Large intestine (tissue), 3 donors: ENCODE data around the gene WRAP73. TPM values are rescaled to one million over a fixed set of nuclear protein-coding genes. Genes with fewer than 3 reads are reported as not detected.
A peak's percentile ranks its signal among the peaks of the same experiment; 100 is the strongest.
"Not testable (repeated sequence)": the region's sequence is repeated elsewhere in the genome, so short reads cannot be mapped to it uniquely, and the experiment has no call there.

Source experiments
- DNase-seq, 2 donors: peaks; one replicate each; pipeline versions ENCODE4 v3.0.0 to v3.0.0-alpha.2; 2013
- H3K27ac ChIP-seq: one replicate; pipeline ENCODE4 v1.5.1; 2013; ENCODE audit warnings: low read length
- H3K27me3 ChIP-seq: 2 replicates; pipeline ENCODE4 v1.6.1; 2013; ENCODE audit warnings: low read length; ENCODE audit not compliant: control insufficient read depth, insufficient read depth
- H3K36me3 ChIP-seq: 2 replicates; pipeline ENCODE4 v1.6.1; 2013; ENCODE audit warnings: low read length; ENCODE audit not compliant: control insufficient read depth, insufficient read depth
- H3K4me1 ChIP-seq: one replicate; pipeline ENCODE4 v1.6.1; 2013; ENCODE audit warnings: low read length; ENCODE audit not compliant: control insufficient read depth, insufficient read depth
- H3K4me3 ChIP-seq: one replicate; pipeline ENCODE4 v1.5.1; 2013; ENCODE audit warnings: low read length
- H3K9me3 ChIP-seq: one replicate; pipeline ENCODE4 v1.6.1; 2013; ENCODE audit warnings: mild to moderate bottlenecking, low read depth, low read length, moderate library complexity; ENCODE audit not compliant: control insufficient read depth
- WGBS: methylation state at CpG from one replicate; pipeline ENCODE4 v1.1.5; 2013; ENCODE audit warnings: low lambda C conversion rate; ENCODE audit not compliant: insufficient coverage; 5-methylcytosine and 5-hydroxymethylcytosine counted together
- polyA plus RNA-seq: library from polyadenylated mRNA; unstranded; fragments of 120-200 nt; gene quantifications from one replicate; pipeline ENCODE4 v1.2.1, GENCODE V29; 2013

WRAP73 gene
- polyA plus RNA-seq, 1 donor, result 15.6 TPM

DNA sequence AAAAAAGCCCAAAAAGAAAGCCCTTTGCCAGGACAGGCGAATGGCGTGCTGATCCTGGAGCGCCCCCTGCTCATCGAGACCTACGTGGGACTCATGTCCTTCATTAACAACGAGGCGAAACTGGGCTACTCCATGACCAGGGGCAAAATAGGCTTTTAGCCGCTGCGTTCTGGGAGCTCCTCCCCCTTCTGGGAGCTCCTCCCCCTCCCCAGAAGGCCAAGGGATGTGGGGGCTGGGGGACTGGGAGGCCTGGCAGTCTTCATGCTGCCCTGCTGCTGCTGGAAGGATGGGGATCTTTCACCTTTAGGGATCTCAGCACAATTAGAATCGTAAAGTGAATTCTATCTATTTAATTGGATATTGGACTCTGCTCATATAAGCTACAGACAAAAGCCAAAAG lies 21.5 kb downstream of the WRAP73 start:
- DNase-seq, result no peak
- no peak overlapping the region for H3K27ac ChIP-seq
- no peaks in the 10 kb centered on the region for H3K9me3 ChIP-seq
- 100% methylated on average over 1 of the region's 10 CpGs for WGBS
- no peak overlapping the region for H3K4me3 ChIP-seq
- H3K27me3 ChIP-seq, result no peaks in the 10 kb centered on the region
- peaks cover 8% of the 10 kb centered on the region for H3K4me1 ChIP-seq
- H3K36me3 ChIP-seq, result peaks cover 51% of the 10 kb centered on the region

DNA sequence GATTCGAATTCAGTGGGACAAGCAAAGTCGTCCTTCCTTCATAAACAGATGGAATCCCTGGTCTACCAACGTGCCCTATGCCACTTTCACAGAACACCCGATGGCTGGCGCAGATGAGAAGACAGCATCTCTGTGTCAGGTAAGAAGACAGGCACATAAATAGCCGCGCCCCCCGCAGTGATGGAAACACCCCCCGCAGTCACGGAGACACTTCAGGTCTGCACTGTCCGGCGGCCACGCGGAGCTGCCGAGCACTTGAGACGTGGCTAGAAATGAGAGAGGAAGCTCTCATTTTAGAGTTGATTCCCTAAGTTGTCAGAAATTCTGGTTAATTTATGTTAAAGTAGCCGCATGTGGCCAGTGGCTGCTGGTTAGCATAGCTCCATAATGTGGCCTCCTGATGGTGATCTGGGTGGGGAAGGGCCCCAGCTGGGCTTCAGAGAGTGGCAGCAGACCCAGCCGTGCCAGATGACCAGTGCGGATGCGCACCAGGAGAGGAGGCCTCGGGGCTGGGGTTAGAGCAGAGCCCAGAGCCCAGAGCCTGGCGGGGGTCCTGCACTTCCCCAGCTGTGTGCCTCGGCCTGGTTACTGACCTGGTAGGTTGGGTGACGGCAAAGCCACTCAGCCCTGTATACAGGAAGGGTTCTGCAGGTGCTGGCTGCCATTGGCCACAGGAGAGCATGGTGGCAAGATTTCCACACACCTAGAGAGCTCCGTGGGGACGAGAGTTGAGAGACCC lies 22.2 kb downstream of the WRAP73 start:
- Histone ChIP-seq H3K4me1 (peaks cover 14% of the 10 kb centered on the region), H3K9me3 (no peaks in the 10 kb centered on the region), H3K36me3 (peaks cover 47% of the 10 kb centered on the region), H3K27ac (no peak overlapping the region), H3K4me3 (no peak overlapping the region), H3K27me3 (no peaks in the 10 kb centered on the region)
- no CpG with 5 or more reads among the region's 26 CpGs for WGBS
- no peak for DNase-seq

DNA sequence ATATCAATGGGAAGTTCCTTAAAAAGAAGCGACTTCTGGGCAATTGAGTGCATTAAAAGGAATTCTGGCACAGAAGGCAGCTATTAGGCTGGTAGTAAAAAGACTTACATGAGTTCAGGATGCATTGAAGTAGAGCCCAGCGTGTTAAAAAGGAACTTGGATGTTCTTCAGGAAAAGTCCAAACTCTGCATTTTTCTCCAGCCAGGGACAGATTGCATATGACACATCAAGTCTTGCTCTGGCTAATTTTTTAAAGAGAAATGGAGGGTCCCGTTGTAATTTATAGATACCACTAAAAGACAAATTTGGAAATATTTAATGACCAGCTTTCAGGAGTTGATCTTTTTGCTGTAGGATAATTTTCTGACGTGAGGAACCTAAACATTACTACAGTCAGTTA lies 23.9 kb downstream of the WRAP73 start:
- Histone ChIP-seq H3K27me3 (no peaks in the 10 kb centered on the region), H3K36me3 (peaks cover 41% of the 10 kb centered on the region), H3K27ac (peak overlapping the region; percentile 94), H3K9me3 (no peaks in the 10 kb centered on the region), H3K4me3 (peak overlapping the region; percentile 68), H3K4me1 (peaks cover 24% of the 10 kb centered on the region)
- DNase-seq, result no peak
- no CpG with 5 or more reads among the region's 4 CpGs for WGBS

DNA sequence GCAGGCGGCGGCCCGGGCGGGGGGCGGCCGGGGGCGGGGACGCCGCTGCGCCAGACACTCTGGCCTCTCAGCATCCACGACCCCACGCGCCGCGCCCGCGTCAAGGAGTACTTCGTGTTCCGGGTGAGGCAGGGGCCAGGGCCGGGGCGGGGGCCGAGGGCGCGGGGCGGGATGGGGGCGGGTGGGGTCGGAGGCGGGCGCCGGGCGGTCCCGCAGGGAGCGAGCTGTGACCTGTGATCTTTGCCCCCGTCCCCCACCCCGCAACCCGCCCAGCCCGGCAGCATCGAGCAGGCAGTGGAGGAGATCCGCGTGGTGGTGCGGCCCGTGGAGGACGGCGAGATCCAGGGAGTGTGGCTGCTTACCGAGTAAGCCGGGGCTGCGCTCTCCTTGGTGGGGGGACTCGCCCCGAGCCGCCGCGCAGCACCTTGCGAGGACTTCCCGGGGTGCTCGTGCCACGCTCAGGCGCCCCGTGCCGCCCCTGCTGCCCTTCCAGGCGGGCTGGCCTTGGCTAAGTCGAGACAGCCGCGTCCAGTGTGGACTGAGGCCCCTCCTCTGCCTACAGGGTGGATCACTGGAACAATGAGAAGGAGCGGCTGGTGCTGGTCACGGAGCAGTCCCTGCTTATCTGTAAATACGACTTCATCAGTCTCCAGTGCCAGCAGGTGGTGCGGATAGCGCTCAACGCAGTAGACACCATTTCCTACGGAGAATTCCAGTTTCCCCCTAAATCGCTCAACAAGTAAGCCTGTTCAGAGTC lies 24.6 kb downstream of the WRAP73 start:
- H3K4me3 ChIP-seq, result peak overlapping the region; percentile 68
- peaks cover 24% of the 10 kb centered on the region for H3K4me1 ChIP-seq
- H3K27me3 ChIP-seq, result no peaks in the 10 kb centered on the region
- H3K36me3 ChIP-seq, result peaks cover 36% of the 10 kb centered on the region
- peak; percentile 69 to 88 for DNase-seq
- H3K27ac ChIP-seq, result peak overlapping the region; percentile 94
- 18% methylated on average over 2 of the region's 71 CpGs for WGBS
- no peaks in the 10 kb centered on the region for H3K9me3 ChIP-seq

DNA sequence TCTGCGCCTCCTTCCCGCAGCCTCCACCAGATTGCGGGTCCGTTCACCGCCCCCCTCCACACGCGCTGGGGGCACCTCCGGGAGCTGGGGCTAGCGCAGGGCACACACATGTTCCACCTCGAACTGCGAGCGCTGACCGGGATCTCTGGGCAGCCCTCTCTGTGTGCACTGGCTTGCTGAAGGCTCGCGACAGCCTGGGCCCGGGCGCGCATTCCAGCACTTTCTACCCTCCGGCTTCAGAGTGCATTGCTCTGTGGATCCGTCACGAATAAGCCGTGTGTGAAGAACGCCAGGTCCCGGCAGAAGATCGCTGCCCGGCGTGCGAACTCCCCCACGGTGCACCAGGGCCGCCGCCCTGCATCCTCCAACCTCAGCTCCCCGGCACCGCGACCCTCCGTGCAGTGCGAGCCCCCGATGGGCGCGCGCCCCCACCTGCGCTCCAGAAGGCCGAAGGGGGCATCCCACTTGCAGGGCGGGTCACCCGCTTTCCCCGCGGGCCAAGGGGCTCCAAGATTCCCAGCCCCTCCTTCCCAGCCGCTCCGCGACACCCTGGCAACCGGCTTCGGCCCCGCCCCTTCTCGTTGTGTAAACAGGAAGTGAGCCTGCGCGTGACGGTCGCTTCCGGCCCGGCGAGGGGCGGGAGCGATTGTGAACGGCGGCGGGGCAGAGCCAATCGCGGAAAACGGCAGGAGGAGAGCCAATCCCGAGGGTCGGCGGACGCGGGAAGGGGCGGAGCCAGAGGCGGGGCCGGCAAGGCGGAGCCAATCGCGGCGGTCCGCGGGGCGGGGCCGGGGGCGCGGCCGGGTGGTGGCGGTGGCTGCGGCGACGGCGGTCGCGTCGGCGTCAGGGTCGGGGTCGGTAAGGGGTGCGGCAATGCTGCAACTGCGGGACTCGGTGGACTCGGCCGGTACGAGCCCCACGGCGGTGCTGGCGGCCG lies 25.4 kb downstream of the WRAP73 start, which contains the start of gene TPRG1L:
TPRG1L (plus strand) TSS at position 816 of the 937 bp plus-strand sequence; CDS start at position 874, 58 bp downstream.
- H3K27me3 ChIP-seq, result no peaks in the 10 kb centered on the region
- H3K27ac ChIP-seq, result peak within 1 kb of the TSS; percentile 94
- peak within 1 kb of the TSS; percentile 85 for H3K4me3 ChIP-seq
- peaks cover 28% of the 10 kb centered on the region for H3K36me3 ChIP-seq
- DNase-seq, result peak; percentile 97 to 99
- no CpG with 5 or more reads among the region's 108 CpGs for WGBS
- no peaks in the 10 kb centered on the region for H3K9me3 ChIP-seq
- peaks cover 24% of the 10 kb centered on the region for H3K4me1 ChIP-seq

DNA sequence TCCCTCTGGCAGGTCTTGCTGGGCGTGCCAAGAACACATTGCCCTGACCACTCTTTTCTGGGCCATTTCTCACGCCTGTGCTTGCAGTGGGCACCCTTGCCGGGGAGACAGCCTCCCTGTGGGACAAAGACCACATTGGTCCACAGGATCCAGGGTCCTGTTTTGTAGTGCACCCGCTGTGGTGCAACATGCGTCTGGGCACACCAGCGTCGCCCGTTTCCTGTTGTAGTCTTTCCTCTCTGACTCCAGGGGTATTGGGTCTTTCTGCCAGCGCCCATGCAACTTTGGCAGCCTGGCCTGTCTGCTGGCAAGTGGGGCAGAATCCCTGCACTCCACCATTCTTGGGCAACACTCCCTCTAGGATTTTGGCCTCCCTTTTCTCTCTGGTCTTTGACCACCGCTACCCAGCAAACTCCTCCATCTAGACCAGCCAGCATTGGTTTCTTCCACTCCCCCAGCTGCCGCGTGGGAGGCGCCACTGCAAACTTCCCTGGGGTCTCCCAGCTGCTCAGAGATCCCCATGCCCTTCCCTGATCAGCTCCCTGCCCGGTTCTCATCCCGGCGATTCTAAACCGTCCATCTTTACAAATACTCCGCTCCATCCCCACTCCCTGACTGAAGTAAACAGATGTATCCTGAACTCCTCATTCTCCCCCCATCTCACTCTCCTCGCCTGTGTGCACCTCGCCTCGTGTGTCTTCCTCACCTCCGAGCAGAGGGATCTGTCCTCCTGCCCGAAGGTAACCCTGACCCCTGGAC lies 26.3 kb downstream of the WRAP73 start:
- H3K9me3 ChIP-seq, result no peaks in the 10 kb centered on the region
- H3K36me3 ChIP-seq, result peaks cover 20% of the 10 kb centered on the region
- H3K27me3 ChIP-seq, result no peaks in the 10 kb centered on the region
- no peak for DNase-seq
- H3K4me3 ChIP-seq, result peak overlapping the region; percentile 85
- peak overlapping the region; percentile 71 for H3K27ac ChIP-seq
- WGBS, result no CpG with 5 or more reads among the region's 23 CpGs
- peaks cover 30% of the 10 kb centered on the region for H3K4me1 ChIP-seq

- H3K4me3 ChIP-seq, result not testable (repeated sequence)
- peaks cover 30% of the 10 kb centered on the region for H3K4me1 ChIP-seq
These were observed 27.8 kb downstream of the WRAP73 start for GRCh38 chr1:3622102-3622501.

GRCh38 chr1:3621151-3621671 lies 28.7 kb downstream of the WRAP73 start:
- H3K9me3 ChIP-seq, DNase-seq, H3K27ac ChIP-seq, H3K27me3 ChIP-seq, H3K4me3 ChIP-seq, H3K36me3 ChIP-seq: not testable (repeated sequence)
- H3K4me1 ChIP-seq, result peaks cover 28% of the 10 kb centered on the region
- WGBS, result no CpG with 5 or more reads among the region's 15 CpGs

More at GRCh38 chr1:3622102-3622501, 27.8 kb downstream of the WRAP73 start:
- H3K36me3 ChIP-seq, H3K9me3 ChIP-seq, DNase-seq, H3K27ac ChIP-seq, H3K27me3 ChIP-seq: not testable (repeated sequence)
- WGBS, result 100% methylated on average over 1 of the region's 9 CpGs

GRCh38 chr1:3620708-3621107 lies 29.2 kb downstream of the WRAP73 start:
- no peak overlapping the region for H3K27ac ChIP-seq
- H3K4me1 ChIP-seq, result peaks cover 24% of the 10 kb centered on the region
- 100% methylated on average over 1 of the region's 12 CpGs for WGBS

More at GRCh38 chr1:3620708-3621107, 29.2 kb downstream of the WRAP73 start:
- H3K4me3 ChIP-seq, result no peak overlapping the region
- H3K36me3 ChIP-seq, result no peaks in the 10 kb centered on the region
- no peaks in the 10 kb centered on the region for H3K9me3 ChIP-seq
- no peak for DNase-seq
- H3K27me3 ChIP-seq, result no peaks in the 10 kb centered on the region
